ENCODE measurements around the gene OGFR.

OGFR gene

GRCh38 chr20:62770111-62770910 is 34.3 kb upstream of the OGFR start:
- DNase-seq (ENCODE audit: low read depth in 2 of 2) = no peak

GRCh38 chr20:62770916-62771315 is 33.7 kb upstream of the OGFR start:
- DNase-seq (ENCODE audit: low read depth in 2 of 2) = no peak

- no peak for DNase-seq (ENCODE audit: low read depth in 2 of 2)
Observed at GRCh38 chr20:62771396-62772102, 33.1 kb upstream of the OGFR start.

GRCh38 chr20:62772103-62772611 is 32.5 kb upstream of the OGFR start:
- DNase-seq (ENCODE audit: low read depth in 2 of 2) = no peak

GRCh38 chr20:62772619-62772989 is 32.0 kb upstream of the OGFR start:
- DNase-seq (ENCODE audit: low read depth in 2 of 2) = no peak

- no peak for DNase-seq (ENCODE audit: low read depth in 2 of 2)
Observed at GRCh38 chr20:62772990-62773844, 31.4 kb upstream of the OGFR start.

- no peak for DNase-seq (ENCODE audit: low read depth in 2 of 2)
Observed at GRCh38 chr20:62773845-62774714, 30.6 kb upstream of the OGFR start.

- DNase-seq (ENCODE audit: low read depth in 2 of 2) = no peak
Observed at GRCh38 chr20:62774762-62775161, 29.9 kb upstream of the OGFR start.

GRCh38 chr20:62775206-62775605 is 29.4 kb upstream of the OGFR start:
- no peak for DNase-seq (ENCODE audit: low read depth in 2 of 2)

GRCh38 chr20:62776035-62776691 is 28.5 kb upstream of the OGFR start:
- no peak for DNase-seq (ENCODE audit: low read depth in 2 of 2)

GRCh38 chr20:62776692-62777527 is 27.7 kb upstream of the OGFR start:
- DNase-seq (ENCODE audit: low read depth in 2 of 2) = peak in 1 of 2 donors; percentile 37

- DNase-seq (ENCODE audit: low read depth in 2 of 2) = no peak
Observed at GRCh38 chr20:62777528-62777830, 27.2 kb upstream of the OGFR start.

GRCh38 chr20:62778058-62778457 is 26.6 kb upstream of the OGFR start:
- DNase-seq (ENCODE audit: low read depth in 2 of 2) = no peak

- no peak for DNase-seq (ENCODE audit: low read depth in 2 of 2)
Observed at GRCh38 chr20:62778601-62779416, 25.8 kb upstream of the OGFR start.

- DNase-seq (ENCODE audit: low read depth in 2 of 2) = no peak
Observed at GRCh38 chr20:62779417-62779685, 25.3 kb upstream of the OGFR start.

GRCh38 chr20:62780204-62780603 is 24.4 kb upstream of the OGFR start:
- DNase-seq (ENCODE audit: low read depth in 2 of 2) = no peak

- no peak for DNase-seq (ENCODE audit: low read depth in 2 of 2)
Observed at GRCh38 chr20:62780696-62781095, 23.9 kb upstream of the OGFR start.

GRCh38 chr20:62782149-62782892 is 22.3 kb upstream of the OGFR start:
- no peak for DNase-seq (ENCODE audit: low read depth in 2 of 2)

GRCh38 chr20:62782893-62783278 is 21.7 kb upstream of the OGFR start:
- DNase-seq (ENCODE audit: low read depth in 2 of 2) = no peak
